ENCODE data around the gene BBS1.

DNA sequence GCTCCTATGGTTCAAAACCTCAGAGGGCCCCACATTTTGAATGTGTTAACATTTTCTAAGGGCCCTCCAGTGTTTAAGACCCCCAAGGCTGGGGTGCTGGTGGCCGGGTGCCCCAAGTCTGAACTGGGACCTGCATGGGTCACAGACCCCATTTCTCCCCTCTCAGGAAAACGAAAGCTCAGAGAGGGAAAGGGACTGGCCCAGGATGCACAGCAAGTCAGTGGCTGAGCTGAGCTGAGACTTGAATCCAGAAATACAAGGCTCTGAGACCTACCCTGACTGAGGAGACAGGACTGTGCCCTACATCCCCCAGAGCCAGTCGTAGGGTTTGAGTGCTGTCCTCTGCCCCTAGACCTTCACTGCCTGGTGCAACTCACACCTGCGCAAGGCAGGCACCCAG, 40.5 kb downstream of the BBS1 start:
- no peak for TF ChIP-seq GATA3 (IDR thresholded peaks at IDR 0.05; ENCODE audit: low read depth, low read length)
- TF ChIP-seq GATA2 (IDR thresholded peaks at IDR 0.05; ENCODE audit: low read depth, low read length) = no peak
